Measurements from ENCODE around the gene RAB31.
A peak's percentile ranks its signal among the peaks of the same experiment; 100 is the strongest.

- TF ChIP-seq CTCF (IDR thresholded peaks at IDR 0.05): no peak
- peak in 1 of 2 donors; percentile 11 for TF ChIP-seq POLR2AphosphoS5 (IDR thresholded peaks at IDR 0.05)
Observed at GRCh38 chr18:9846162-9846925, 138.2 kb downstream of the RAB31 start.

Measured in upper lobe of left lung (tissue), 4 donors.